ENCODE data around the gene EVC2.

Gene EVC2

DNA sequence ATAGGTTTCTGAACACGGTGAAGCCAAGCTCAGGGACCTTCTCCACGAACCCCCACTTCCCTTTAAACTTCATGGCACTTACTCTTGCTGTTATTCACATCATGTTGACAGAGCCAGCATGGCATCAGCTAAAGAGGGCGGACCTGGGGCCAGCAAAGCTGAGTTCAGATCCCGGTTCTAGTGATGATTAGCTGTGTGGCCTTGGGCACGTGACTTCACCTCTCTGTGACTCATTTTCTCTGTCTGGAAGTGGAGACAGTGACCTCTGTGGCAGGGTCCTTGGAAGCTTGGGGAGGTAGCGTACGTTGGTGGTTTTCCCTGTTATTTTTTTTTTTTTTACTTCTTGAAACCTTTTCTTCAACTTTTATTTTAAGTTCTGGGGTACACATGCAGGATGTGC, 16.0 kb upstream of the EVC2 start:
- no peaks in the 10 kb centered on the region for H3K36me3 Mint-ChIP-seq (ENCODE audit: low read depth)
- no peaks in the 10 kb centered on the region for H3K9me3 Mint-ChIP-seq
- H3K4me1 Mint-ChIP-seq (ENCODE audit: low read depth) = no peaks in the 10 kb centered on the region
- no peak overlapping the region for H3K4me3 Mint-ChIP-seq
- no peak overlapping the region for H3K27ac Mint-ChIP-seq
- H3K27me3 Mint-ChIP-seq = peaks cover 7% of the 10 kb centered on the region

- Mint-ChIP-seq H3K27me3 (peaks cover 13% of the 10 kb centered on the region), H3K4me1 (ENCODE audit: low read depth) (no peaks in the 10 kb centered on the region), H3K4me3 (no peak overlapping the region), H3K27ac (no peak overlapping the region), H3K36me3 (ENCODE audit: low read depth) (no peaks in the 10 kb centered on the region), H3K9me3 (peaks cover 7% of the 10 kb centered on the region)
These were observed 14.0 kb upstream of the EVC2 start for GRCh38 chr4:5722328-5722727.

GRCh38 chr4:5721923-5722322, 13.6 kb upstream of the EVC2 start:
- Mint-ChIP-seq H3K27me3 (peaks cover 13% of the 10 kb centered on the region), H3K4me3 (no peak overlapping the region), H3K27ac (no peak overlapping the region), H3K9me3 (peaks cover 11% of the 10 kb centered on the region), H3K36me3 (ENCODE audit: low read depth) (no peaks in the 10 kb centered on the region), H3K4me1 (ENCODE audit: low read depth) (no peaks in the 10 kb centered on the region)

- Mint-ChIP-seq H3K4me3 (no peak overlapping the region), H3K27me3 (peaks cover 13% of the 10 kb centered on the region), H3K27ac (no peak overlapping the region), H3K36me3 (ENCODE audit: low read depth) (no peaks in the 10 kb centered on the region), H3K9me3 (peaks cover 14% of the 10 kb centered on the region), H3K4me1 (ENCODE audit: low read depth) (no peaks in the 10 kb centered on the region)
These were observed 12.6 kb upstream of the EVC2 start for GRCh38 chr4:5720980-5721379.

DNA sequence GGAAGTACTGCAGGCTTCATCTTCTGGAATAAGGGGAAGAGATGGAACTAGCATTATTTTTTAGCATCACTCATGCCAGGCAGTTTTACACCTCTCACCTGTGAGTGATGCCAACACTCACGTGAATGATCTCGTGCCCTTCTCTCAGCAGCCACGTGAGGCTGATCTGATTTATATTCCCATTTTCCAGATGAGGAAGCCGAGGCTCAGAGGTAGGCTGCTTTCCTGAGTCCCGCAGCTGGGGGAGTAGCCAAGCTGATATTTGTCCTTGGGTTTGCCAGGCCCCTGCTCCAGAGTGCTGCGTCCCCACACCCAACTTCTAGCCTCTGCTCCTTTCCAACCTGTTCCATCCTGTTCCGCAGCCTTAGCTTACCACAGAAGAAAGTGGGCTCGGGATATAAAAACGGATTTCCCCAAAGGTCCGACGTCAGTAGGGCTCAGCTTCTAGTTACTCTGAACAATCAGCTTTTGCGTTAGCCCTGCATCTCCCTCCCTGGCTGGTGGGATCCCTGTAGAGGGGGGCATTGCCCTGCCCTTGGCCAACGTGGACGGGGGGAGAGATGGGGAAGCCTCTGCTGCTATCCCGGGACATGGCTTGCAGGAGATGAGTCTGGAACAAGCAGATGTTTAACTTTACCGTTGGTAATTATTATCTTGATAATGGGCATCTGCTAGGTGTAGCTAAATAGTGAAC, 11.9 kb upstream of the EVC2 start:
- Mint-ChIP-seq H3K36me3 (ENCODE audit: low read depth) (no peaks in the 10 kb centered on the region), H3K9me3 (peaks cover 14% of the 10 kb centered on the region), H3K4me3 (no peak overlapping the region), H3K27me3 (peaks cover 13% of the 10 kb centered on the region), H3K27ac (no peak overlapping the region), H3K4me1 (ENCODE audit: low read depth) (no peaks in the 10 kb centered on the region)

GRCh38 chr4:5719350-5720055, 11.1 kb upstream of the EVC2 start:
- Mint-ChIP-seq H3K27ac (no peak overlapping the region), H3K9me3 (peaks cover 19% of the 10 kb centered on the region), H3K4me1 (ENCODE audit: low read depth) (no peaks in the 10 kb centered on the region), H3K36me3 (ENCODE audit: low read depth) (no peaks in the 10 kb centered on the region), H3K4me3 (no peak overlapping the region), H3K27me3 (peaks cover 13% of the 10 kb centered on the region)

DNA sequence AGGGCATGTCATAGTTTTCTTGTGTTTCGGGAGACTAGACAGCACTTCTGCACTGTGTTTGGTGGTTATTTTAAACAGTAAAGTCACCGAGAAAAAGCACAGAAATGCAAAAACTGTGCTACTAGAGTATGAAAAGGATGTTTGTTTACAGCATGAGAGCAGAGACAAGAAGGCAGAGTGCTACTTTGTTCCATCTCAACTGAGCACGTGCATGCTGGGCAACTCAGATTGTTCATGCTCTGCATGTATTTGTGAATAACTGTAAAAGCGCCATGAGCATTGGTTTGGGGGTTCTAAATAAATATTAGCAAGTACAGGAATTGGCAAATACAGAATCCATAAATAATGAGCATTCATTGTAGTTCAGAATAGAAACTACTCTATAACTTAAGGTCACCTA, 10.1 kb upstream of the EVC2 start:
- H3K36me3 Mint-ChIP-seq (ENCODE audit: low read depth) = no peaks in the 10 kb centered on the region
- no peak overlapping the region for H3K27ac Mint-ChIP-seq
- peaks cover 14% of the 10 kb centered on the region for H3K27me3 Mint-ChIP-seq
- no peak overlapping the region for H3K4me3 Mint-ChIP-seq
- H3K9me3 Mint-ChIP-seq = peaks cover 26% of the 10 kb centered on the region
- H3K4me1 Mint-ChIP-seq (ENCODE audit: low read depth) = no peaks in the 10 kb centered on the region

GRCh38 chr4:5717449-5718158, 9.2 kb upstream of the EVC2 start:
- no peak overlapping the region for H3K27ac Mint-ChIP-seq
- peaks cover 1% of the 10 kb centered on the region for H3K36me3 Mint-ChIP-seq (ENCODE audit: low read depth)
- peaks cover 15% of the 10 kb centered on the region for H3K27me3 Mint-ChIP-seq
- H3K4me1 Mint-ChIP-seq (ENCODE audit: low read depth) = peaks cover under 1% of the 10 kb centered on the region
- no peak overlapping the region for H3K4me3 Mint-ChIP-seq
- H3K9me3 Mint-ChIP-seq = peaks cover 27% of the 10 kb centered on the region

DNA sequence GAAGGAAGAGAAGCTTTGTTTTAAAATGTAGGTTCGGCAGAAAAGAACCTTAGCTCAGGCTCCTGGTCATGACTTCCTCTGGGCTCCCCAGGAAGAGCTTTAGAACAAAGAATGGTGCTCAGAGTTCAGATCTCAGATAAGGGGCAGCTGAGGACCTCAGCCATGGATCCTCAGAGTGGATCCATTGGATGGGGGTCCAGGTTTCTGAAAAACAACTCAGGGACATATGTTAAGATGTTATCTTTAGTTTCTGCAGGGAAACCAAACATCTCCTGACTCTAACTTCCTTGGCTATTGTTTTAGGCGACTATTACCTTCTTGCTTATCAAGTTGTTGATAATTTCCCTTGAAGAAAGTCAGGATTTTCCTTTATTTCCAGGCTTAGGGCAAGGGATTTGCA, 8.0 kb upstream of the EVC2 start:
- Mint-ChIP-seq H3K27me3 (peaks cover 25% of the 10 kb centered on the region), H3K4me1 (ENCODE audit: low read depth) (peaks cover 8% of the 10 kb centered on the region), H3K36me3 (ENCODE audit: low read depth) (peaks cover 4% of the 10 kb centered on the region), H3K9me3 (peaks cover 31% of the 10 kb centered on the region), H3K27ac (no peak overlapping the region), H3K4me3 (no peak overlapping the region)

DNA sequence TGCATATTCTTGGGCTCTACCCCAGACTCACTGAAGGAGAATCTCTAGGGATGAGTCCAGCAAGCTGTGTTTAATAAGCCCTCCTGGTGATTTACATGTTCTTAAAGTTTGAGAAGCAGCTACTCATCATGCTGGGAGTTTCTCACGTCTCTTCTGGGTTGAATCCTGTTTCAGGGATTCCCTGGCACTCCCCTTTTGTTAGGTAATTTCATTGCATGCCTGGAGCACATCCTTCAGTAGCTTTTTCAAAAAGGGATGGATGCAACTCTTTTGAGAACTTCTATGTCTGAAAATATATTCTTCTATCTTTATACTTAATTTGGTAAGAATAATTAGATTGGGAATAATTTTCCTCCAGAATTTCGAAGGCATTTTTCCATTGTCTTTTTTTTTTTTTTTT, 7.0 kb upstream of the EVC2 start:
- Mint-ChIP-seq H3K4me3 (no peak overlapping the region), H3K27ac (no peak overlapping the region), H3K9me3 (peaks cover 31% of the 10 kb centered on the region), H3K36me3 (ENCODE audit: low read depth) (peaks cover 4% of the 10 kb centered on the region), H3K27me3 (peaks cover 31% of the 10 kb centered on the region), H3K4me1 (ENCODE audit: low read depth) (peaks cover 12% of the 10 kb centered on the region)

- Mint-ChIP-seq H3K4me3 (no peak overlapping the region), H3K9me3 (peaks cover 31% of the 10 kb centered on the region), H3K27ac (no peak overlapping the region), H3K4me1 (ENCODE audit: low read depth) (peaks cover 12% of the 10 kb centered on the region), H3K27me3 (peaks cover 40% of the 10 kb centered on the region), H3K36me3 (ENCODE audit: low read depth) (peaks cover 4% of the 10 kb centered on the region)
These were observed 5.5 kb upstream of the EVC2 start for GRCh38 chr4:5713861-5714260.

DNA sequence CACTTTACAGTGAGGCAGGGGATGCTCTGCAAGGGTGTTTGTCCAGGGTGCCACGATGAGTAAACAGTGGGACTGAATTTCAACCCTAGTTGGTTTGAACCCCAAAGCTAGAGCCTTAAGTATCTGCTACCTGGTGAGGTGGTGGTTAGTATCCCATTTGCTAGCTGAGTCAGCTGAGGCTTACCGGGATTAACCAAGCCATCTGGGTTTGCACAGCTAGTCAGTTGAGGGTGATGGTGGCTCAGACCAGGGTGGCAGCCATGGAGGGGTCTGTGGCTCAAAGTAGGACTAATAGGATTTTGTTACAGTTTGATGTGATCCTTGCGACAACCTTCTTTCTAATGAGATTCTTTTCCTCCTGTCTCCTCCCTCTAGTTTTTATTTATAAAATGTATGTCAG, 4.6 kb upstream of the EVC2 start:
- H3K36me3 Mint-ChIP-seq (ENCODE audit: low read depth) = peaks cover 4% of the 10 kb centered on the region
- peaks cover 30% of the 10 kb centered on the region for H3K9me3 Mint-ChIP-seq
- peaks cover 43% of the 10 kb centered on the region for H3K27me3 Mint-ChIP-seq
- no peak overlapping the region for H3K4me3 Mint-ChIP-seq
- H3K4me1 Mint-ChIP-seq (ENCODE audit: low read depth) = peaks cover 12% of the 10 kb centered on the region
- H3K27ac Mint-ChIP-seq = no peak overlapping the region

GRCh38 chr4:5712517-5712916, 4.2 kb upstream of the EVC2 start:
- peaks cover 26% of the 10 kb centered on the region for H3K9me3 Mint-ChIP-seq
- no peak overlapping the region for H3K27ac Mint-ChIP-seq
- peaks cover 4% of the 10 kb centered on the region for H3K36me3 Mint-ChIP-seq (ENCODE audit: low read depth)
- H3K4me3 Mint-ChIP-seq = peak overlapping the region; percentile 28
- peaks cover 15% of the 10 kb centered on the region for H3K4me1 Mint-ChIP-seq (ENCODE audit: low read depth)
- H3K27me3 Mint-ChIP-seq = peaks cover 42% of the 10 kb centered on the region

- H3K9me3 Mint-ChIP-seq = peaks cover 17% of the 10 kb centered on the region
- H3K27ac Mint-ChIP-seq = no peak overlapping the region
- peaks cover 21% of the 10 kb centered on the region for H3K4me1 Mint-ChIP-seq (ENCODE audit: low read depth)
- H3K27me3 Mint-ChIP-seq = peaks cover 49% of the 10 kb centered on the region
- H3K4me3 Mint-ChIP-seq = peak overlapping the region; percentile 3
- H3K36me3 Mint-ChIP-seq (ENCODE audit: low read depth) = peaks cover 4% of the 10 kb centered on the region
These were observed 3.3 kb upstream of the EVC2 start for GRCh38 chr4:5711479-5712184.

Measured in stimulated activated naive CD8-positive, alpha-beta T cell treated with anti-CD3 and anti-CD28 coated beads, Interleukin-15, Interleukin-2, amounts not matched to agents 100 ng/mL and 50 ng/mL, for 24 hours (primary cell).